IPS DF 6.9 (cell line): Measurements from ENCODE around the gene RNF222.

Experiments
- DNase-seq: peaks from one replicate; pipeline ENCODE4 v3.0.0-alpha.2; 2013; ENCODE audit warnings: low read depth, low spot score
- H3K27ac ChIP-seq: one replicate; pipeline ENCODE4 v1.5.1; 2013; ENCODE audit warnings: low read length, control low read depth
- H3K27me3 ChIP-seq: 2 replicates; pipeline ENCODE4 v1.6.1; 2013; ENCODE audit warnings: mild to moderate bottlenecking, low read length; ENCODE audit not compliant: control insufficient read depth, insufficient read depth
- H3K36me3 ChIP-seq: 2 replicates; pipeline ENCODE4 v1.6.1; 2013; ENCODE audit warnings: low read length; ENCODE audit not compliant: control insufficient read depth, insufficient read depth
- H3K4me1 ChIP-seq: 2 replicates; pipeline ENCODE4 v1.6.1; 2013; ENCODE audit warnings: low read length; ENCODE audit not compliant: control insufficient read depth, insufficient read depth
- H3K4me3 ChIP-seq: 2 replicates; pipeline ENCODE4 v1.5.1; 2013; ENCODE audit warnings: mild to moderate bottlenecking, low read length
- H3K9me3 ChIP-seq: 2 replicates; pipeline ENCODE4 v1.6.1; 2013; ENCODE audit warnings: low read length, inconsistent platforms; ENCODE audit not compliant: control insufficient read depth, insufficient read depth
- WGBS: extraction: QIAGEN DNeasy Blood & Tissue Kit; methylation state at CpG from one replicate; pipeline ENCODE4 v1.1.7; 2013; ENCODE audit warnings: mixed read lengths, missing lambda C conversion rate; ENCODE audit not compliant: insufficient read length, insufficient coverage; 5-methylcytosine and 5-hydroxymethylcytosine counted together

The RNF222 gene

GRCh38 chr17:8397636-8398035, at the start of gene RNF222:
RNF222 (minus strand) TSS chr17:8397827; CDS start chr17:8393461, 4,366 bp downstream.
- Histone ChIP-seq H3K4me1 (0 out of 2 replicates have a peak, but pooled peaks cover under 1% of the 10 kb centered on the region), H3K9me3 (no peaks in the 10 kb centered on the region), H3K4me3 (no peak within 1 kb of the TSS), H3K27ac (no peak within 1 kb of the TSS), H3K36me3 (no peaks in the 10 kb centered on the region; the same call in 1 of the 2 replicates), H3K27me3 (no peaks in the 10 kb centered on the region)
- no CpG with 5 or more reads among the region's 13 CpGs for WGBS
- DNase-seq: no peak

DNA sequence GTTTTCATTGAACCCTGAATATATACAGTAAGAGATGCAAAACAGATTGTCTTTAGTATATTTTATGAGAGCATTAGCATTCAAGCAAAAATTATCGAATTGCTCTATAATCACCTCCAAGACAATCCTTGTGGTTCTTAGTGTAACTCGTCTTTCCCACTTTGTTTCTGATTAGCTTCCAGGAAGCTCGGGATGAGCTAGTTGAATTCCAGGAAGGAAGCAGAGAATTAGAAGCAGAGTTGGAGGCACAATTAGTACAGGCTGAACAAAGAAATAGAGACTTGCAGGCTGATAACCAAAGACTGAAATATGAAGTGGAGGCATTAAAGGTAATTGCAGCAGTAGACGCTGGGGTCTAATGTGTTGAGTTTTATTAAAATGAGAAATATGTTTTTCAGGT, 47.9 kb upstream of the RNF222 start:
- WGBS: 100% methylated on average over 1 of the region's 4 CpGs
- H3K36me3 ChIP-seq: peaks cover 3% of the 10 kb centered on the region; the same call in 1 of the 2 replicates

GRCh38 chr17:8444494-8444893, 46.9 kb upstream of the RNF222 start:
- no peak overlapping the region for H3K27ac ChIP-seq
- no peaks in the 10 kb centered on the region for H3K9me3 ChIP-seq
- WGBS: no CpG with 5 or more reads among the region's 4 CpGs
- no peaks in the 10 kb centered on the region for H3K27me3 ChIP-seq
- H3K36me3 ChIP-seq: peaks cover 3% of the 10 kb centered on the region; the same call in 1 of the 2 replicates
- no peaks in the 10 kb centered on the region for H3K4me1 ChIP-seq
- DNase-seq: no peak
- no peak overlapping the region for H3K4me3 ChIP-seq

More for the DNA sequence above, 47.9 kb upstream of the RNF222 start:
- Histone ChIP-seq H3K27ac (no peak overlapping the region), H3K4me1 (no peaks in the 10 kb centered on the region), H3K9me3 (no peaks in the 10 kb centered on the region), H3K4me3 (no peak overlapping the region), H3K27me3 (no peaks in the 10 kb centered on the region)
- no peak for DNase-seq

- Histone ChIP-seq H3K27me3 (no peaks in the 10 kb centered on the region), H3K4me3 (no peak overlapping the region), H3K36me3 (no peaks in the 10 kb centered on the region; the same call in 1 of the 2 replicates), H3K4me1 (no peaks in the 10 kb centered on the region), H3K9me3 (no peaks in the 10 kb centered on the region), H3K27ac (no peak overlapping the region)
- no peak for DNase-seq
- WGBS: no CpG with 5 or more reads among the region's 7 CpGs
Observed at GRCh38 chr17:8443756-8444155, 46.1 kb upstream of the RNF222 start.

DNA sequence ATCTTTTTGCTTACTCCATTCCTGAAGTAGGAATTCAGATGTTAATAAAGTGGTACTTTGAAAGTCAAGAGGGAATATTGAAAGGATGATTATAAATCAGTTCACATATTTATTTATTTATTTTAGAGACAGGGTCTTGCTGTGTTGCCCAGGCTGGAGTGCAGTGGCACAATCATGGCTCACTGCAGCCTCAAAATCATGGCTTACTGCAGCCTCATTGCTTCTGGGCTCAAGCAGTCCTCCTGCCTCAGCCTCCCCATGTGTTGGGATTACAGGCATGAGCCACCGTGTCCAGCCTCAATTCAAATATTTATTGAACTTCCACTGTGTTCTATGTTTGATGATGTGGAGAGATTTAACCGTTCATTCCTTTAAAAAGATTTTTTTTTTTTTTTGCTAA, 44.7 kb upstream of the RNF222 start:
- no CpG with 5 or more reads among the region's 2 CpGs for WGBS

DNA sequence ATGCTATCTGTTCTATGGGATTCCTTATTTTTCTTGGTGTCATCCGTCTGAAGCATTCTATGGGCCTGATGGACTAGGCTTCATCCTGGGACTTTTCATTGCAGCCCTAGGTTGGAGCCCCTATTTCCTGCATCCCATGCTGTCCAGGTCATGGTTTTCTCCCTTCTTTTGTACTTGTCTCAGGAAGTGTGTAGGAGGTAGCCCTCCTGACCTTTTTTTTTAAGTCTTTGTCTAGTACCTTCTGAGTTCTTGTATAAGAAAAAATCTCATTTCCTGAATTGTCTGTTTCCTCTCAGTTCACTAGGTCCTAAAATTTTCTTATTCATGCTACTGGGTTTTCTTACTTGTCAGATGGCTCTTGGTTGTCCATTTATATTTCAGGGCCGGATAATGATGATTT, 44.1 kb upstream of the RNF222 start:
- no peak overlapping the region for H3K27ac ChIP-seq
- no peaks in the 10 kb centered on the region for H3K9me3 ChIP-seq
- H3K36me3 ChIP-seq: no peaks in the 10 kb centered on the region
- DNase-seq: no peak
- H3K4me3 ChIP-seq: no peak overlapping the region
- no peaks in the 10 kb centered on the region for H3K4me1 ChIP-seq
- no peaks in the 10 kb centered on the region for H3K27me3 ChIP-seq
- no CpG with 5 or more reads among the region's 2 CpGs for WGBS

More for the DNA sequence above, 44.7 kb upstream of the RNF222 start:
- Histone ChIP-seq H3K36me3 (no peaks in the 10 kb centered on the region), H3K4me1 (no peaks in the 10 kb centered on the region), H3K9me3 (no peaks in the 10 kb centered on the region), H3K4me3 (no peak overlapping the region), H3K27me3 (no peaks in the 10 kb centered on the region), H3K27ac (no peak overlapping the region)
- no peak for DNase-seq

- WGBS: no CpG with 5 or more reads among the region's 3 CpGs
Observed at GRCh38 chr17:8439681-8440080, 42.1 kb upstream of the RNF222 start.

GRCh38 chr17:8438441-8438840, 40.8 kb upstream of the RNF222 start:
- H3K36me3 ChIP-seq: no peaks in the 10 kb centered on the region
- DNase-seq: no peak
- H3K27ac ChIP-seq: no peak overlapping the region
- WGBS: no CpG with 5 or more reads among the region's 5 CpGs
- no peaks in the 10 kb centered on the region for H3K4me1 ChIP-seq
- no peak overlapping the region for H3K4me3 ChIP-seq
- no peaks in the 10 kb centered on the region for H3K27me3 ChIP-seq
- H3K9me3 ChIP-seq: no peaks in the 10 kb centered on the region

More at GRCh38 chr17:8439681-8440080, 42.1 kb upstream of the RNF222 start:
- Histone ChIP-seq H3K9me3 (no peaks in the 10 kb centered on the region), H3K27ac (no peak overlapping the region), H3K4me1 (no peaks in the 10 kb centered on the region), H3K4me3 (no peak overlapping the region), H3K27me3 (no peaks in the 10 kb centered on the region), H3K36me3 (no peaks in the 10 kb centered on the region)
- no peak for DNase-seq

DNA sequence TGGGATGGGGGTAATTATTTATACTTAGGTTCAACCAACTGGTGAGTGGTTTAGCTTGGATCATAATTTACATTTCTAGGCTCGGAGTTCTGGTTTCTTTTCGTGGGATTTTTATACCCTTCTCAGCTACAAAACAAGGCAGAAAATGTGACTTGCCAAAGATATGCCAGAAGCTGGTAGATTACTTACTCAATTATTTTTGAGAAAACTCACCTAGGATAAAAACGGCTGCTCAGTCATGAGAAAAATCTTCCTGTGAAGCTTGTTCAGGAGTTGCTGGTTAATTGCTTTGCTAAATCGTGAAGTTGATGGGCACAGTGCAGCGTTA, 39.2 kb upstream of the RNF222 start:
- no peaks in the 10 kb centered on the region for H3K9me3 ChIP-seq
- H3K4me3 ChIP-seq: peak overlapping the region; percentile 77; the same call in 1 of the 2 replicates
- H3K27ac ChIP-seq: no peak overlapping the region
- no peaks in the 10 kb centered on the region for H3K36me3 ChIP-seq
- WGBS: no CpG with 5 or more reads among the region's 5 CpGs
- no peaks in the 10 kb centered on the region for H3K27me3 ChIP-seq
- no peaks in the 10 kb centered on the region for H3K4me1 ChIP-seq
- no peak for DNase-seq

DNA sequence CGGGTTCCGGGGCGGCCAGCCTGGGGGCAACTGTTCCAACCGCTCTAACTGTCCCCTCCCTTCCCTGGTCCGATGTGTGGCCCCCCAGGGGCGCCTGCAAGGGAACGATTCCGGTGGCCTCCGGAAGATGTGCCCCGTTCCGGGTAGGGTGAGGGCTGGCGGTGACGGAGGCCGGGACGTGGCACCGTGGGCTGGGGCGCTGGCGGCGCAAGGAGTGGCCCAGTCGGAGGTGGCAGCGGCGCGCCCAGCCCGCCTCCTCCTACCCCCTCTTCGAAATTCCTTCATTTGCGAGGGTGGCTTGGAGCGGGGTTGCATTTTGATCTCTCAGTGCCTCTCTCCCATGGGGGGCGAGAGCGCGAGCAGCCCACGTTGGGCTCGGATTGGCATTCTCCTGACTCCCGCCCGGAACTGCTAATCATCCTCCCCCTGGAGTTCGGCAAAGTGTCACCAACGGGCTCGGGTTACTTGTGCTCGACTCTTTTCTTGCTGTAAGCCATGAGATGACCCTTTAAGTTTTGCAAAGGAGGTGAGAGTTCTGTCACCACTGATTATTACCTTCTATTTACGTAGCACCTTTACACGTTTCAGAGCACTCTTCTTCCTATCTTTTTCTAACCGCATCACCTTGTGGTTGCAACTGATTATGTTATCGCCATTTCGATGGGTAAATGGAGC, 38.7 kb upstream of the RNF222 start:
- Histone ChIP-seq H3K27me3 (no peaks in the 10 kb centered on the region), H3K36me3 (no peaks in the 10 kb centered on the region), H3K9me3 (no peaks in the 10 kb centered on the region), H3K4me1 (no peaks in the 10 kb centered on the region), H3K4me3 (peak overlapping the region; percentile 77), H3K27ac (no peak overlapping the region)
- DNase-seq: no peak
- WGBS: no CpG with 5 or more reads among the region's 43 CpGs
